HG03175 (cell line): ENCODE data around the gene TFF3.
"Not testable (repeated sequence)": the region's sequence is repeated elsewhere in the genome, so short reads cannot be mapped to it uniquely, and the experiment has no call there.

Experiments
- ATAC-seq: cut with Tn5 transposase; IDR thresholded peaks from one replicate; pipeline ENCODE4 v1.9.1; 2021; ENCODE audit warnings: mild to moderate bottlenecking, moderate library complexity; ENCODE audit not compliant: unreplicated experiment

Gene TFF3

DNA sequence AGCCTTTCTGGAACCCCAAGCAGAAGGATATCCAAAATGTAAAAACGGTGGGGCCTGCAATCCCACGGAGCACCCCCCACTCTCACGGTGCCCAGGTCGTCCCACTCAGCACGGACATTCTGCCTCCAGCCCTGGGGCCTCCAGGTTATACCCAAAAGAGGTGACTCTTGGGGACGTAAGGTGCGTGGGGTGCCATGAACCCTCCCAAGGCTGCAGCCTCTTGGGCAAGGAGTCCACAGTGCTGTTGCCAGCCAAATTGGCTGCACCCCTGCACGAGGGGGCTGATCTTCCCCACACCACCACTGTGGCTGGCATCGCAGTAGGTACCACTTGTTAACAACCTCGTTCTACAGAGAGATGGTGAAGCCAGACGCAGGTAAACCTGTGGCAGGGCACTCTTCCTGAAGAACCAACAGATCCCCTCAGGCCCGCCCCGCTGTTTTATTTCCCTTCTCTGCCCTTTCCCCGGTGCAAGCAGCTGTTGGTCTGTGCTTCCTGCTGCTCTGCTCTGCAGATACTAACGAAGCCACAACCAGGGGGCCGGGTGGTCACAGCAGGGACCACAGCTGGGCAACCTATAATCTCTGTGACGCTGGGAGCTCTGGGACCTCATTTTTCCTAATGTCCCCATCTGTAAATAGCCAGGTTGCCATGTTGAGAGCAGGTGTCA is 8.7 kb downstream of the TFF3 start:
- ATAC-seq: no peak

DNA sequence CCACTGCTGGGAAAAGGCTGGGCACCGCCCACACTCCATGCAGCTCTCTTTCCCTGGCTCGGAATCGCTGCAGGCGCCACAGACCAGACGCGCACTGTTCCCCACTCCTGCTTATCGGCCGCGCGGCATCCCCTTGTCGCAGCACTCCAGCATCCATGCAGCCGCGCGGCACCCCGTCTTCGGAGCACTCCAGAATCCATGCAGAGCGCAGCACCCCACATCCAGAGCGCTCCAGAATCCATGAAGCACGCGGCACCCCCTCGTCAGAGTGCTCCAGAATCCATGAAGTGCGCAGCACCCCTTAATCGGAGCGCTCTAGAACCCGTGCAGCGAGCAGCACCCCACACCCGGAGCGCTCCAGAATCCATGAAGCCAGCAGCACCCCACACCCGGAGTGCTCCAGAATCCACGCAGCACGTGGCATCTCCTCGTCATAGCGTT is 9.5 kb downstream of the TFF3 start:
- ATAC-seq: no peak

DNA sequence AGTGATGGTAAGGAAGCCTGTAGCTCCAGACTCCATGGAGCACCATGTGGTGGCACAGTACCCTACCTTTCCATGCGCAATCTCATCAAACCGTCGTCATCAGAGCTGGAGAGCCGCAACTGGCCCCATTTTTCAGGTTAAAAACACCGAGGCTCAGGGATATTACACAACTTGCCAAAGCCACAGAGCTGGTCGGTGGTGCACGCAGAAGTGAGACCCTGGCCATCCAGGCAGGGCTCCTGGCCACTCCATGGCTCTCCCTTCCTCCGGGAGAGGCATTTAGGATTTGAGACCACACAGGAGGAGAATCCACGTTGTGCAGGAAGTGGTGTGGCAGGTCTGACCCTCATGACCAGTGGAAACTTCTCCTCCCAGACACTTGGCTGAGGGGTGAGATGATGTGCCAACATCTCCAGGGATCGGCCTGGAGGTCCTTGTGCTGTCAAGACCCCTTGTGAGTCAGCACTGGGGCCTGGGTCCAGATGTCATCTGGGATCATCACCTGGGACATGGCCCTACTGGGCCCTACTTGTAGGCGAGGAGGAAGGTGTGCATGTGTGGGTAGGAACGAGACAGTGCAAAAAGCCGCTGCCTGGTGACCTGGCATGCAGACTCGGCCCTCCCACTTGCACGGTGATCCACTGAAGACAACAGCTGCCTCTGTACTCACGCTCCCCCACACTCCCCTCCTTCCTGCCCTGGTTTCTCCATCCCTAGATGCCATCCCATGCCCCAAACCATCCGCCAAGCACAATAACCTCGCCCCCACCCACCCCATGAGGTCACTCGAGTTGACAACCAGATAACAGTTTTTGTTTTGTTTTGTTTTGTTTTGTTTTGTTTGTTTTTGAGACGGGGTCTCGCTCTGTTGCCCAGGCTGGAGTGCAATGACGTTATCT is 10.4 kb downstream of the TFF3 start:
- ATAC-seq: no peak

DNA sequence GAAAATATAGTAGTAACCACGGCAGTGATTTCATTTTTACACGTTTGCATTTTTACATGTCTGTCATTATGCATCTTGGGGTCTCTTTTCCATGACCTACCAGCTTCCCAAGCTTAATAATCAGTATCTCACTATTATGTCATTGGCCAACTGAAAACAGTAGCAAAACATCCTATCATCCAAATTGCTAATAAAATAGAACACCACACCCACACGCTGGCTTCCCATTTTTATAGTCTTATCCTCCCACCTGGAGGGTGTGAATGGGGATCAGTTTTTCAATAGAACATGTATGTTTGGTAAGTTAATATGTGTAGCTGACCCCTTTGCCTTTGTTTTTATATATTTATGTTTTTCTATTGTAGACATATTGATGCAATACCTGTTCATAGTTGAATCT is 11.8 kb downstream of the TFF3 start:
- no peak for ATAC-seq

DNA sequence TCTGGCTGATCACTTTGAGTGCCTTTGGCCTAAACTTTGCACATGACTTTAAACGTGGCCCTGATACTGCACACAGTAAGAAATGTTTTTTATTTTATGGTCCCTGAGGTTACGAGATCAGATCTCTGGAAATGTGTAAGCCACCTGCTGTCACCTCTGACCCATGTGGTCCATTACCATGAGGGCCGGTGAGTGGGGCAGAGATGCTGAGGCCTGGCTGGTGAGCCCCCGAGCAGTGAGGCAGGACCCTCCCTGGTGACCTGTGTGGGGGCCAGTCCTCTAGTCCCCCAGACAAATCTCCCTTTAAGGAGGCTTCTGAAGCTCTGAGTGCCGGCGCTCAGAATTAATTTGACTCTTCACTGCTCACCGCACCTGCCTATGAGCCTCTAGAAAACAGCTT is 12.4 kb downstream of the TFF3 start:
- no peak for ATAC-seq

DNA sequence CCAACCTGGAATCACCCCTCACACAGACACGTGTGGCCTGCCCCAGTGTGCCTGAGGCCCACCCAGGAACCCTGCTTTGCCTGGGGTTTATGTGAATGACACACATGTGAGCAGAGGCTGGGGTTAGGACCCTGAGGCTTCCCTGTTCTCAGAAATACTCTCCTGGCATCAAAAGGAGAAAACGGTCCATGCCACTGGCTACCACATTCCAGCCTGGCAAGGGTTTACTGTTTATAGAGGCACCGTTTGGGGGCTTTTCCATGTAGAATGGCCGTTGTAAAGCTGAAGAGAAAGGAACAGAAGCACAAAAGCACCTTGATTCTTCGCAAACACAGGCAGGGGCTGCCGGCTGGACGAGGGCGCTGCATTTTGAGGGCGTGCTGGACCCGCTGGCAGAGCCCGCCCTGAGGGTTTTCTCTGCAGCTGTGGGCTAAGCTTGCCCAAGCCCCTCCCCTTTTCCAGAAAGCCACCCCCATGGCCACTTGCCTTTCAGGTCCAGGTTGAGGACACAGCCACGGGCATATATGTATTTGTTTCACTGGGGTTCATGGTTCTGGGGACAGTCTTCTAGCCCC is 13.0 kb downstream of the TFF3 start:
- no peak for ATAC-seq

DNA sequence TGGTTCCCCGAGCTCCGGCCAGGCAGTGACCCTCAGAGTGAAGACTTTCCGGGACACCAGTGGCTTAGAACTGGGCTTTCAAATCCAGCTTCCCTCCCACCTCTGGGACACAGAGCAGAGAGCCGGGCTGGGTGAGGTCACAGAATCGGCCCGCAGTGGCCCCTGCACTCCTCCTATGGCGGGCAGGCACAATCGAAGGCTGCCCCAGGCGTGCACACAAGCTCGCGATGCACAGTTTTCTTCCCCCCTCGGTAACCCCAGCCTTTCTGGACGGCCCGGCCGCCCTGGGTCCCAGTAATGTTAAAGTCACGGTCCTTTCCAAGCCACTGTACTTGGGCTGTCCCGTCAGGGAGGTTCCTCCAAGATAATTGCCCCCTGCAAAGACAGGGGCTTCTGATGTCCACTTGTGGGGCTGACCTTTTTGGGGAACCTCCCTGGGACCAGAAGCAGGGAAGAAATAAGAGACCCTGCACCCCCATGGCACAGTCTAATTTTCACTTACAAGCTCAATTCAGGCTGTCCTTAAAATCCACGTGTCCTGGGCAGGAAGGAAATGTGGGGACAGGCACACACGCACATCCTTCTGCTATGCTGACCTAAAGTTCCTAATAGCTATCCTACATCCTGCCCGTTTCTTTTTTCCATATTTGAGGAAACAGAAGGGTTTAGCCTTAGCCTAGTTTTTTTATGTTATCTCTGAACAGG is 13.7 kb downstream of the TFF3 start:
- no peak for ATAC-seq

DNA sequence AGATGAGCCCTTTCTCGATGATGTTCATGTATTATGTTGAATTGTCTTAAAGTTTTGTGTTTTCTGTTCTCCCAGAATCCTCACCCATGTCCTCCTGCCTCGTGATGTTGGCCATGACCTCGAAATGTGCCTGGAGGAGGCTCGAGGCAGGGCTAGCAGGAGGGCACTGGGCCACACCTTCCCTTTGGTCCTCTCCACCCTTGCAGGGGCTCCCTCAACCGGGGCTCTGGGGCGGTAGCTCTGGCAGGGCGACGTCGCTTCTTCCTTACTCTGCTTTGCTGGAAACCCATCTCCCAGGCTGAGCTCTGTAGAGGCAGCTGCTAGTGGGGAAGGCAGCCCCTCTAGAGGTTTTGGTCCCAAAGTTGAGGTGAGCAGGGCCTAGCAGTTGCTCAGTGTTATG is 14.3 kb downstream of the TFF3 start:
- no peak for ATAC-seq

DNA sequence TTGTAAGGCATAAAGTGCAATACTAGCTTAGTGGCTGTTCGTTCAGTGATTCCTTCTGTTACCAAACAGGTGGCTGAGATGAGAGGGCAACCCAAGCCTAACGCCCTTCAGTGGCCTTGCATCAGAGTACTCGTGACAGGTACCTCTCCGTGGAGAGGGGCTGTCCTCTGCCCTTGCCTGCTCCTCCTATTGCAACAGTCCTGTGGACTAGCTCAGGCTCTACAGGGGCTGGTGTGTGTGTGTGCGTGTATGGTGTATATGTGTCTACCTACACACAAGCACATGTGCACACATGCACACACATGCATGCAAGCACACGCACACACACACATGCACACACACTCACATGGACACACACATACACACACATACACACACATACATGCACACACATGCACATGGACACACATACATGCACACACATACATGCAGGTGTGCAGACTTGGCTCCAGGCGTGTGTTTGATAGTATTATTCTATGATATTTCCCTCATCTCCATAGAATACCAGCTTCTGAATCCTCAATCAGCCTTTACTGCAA is 15.1 kb downstream of the TFF3 start:
- ATAC-seq: no peak

DNA sequence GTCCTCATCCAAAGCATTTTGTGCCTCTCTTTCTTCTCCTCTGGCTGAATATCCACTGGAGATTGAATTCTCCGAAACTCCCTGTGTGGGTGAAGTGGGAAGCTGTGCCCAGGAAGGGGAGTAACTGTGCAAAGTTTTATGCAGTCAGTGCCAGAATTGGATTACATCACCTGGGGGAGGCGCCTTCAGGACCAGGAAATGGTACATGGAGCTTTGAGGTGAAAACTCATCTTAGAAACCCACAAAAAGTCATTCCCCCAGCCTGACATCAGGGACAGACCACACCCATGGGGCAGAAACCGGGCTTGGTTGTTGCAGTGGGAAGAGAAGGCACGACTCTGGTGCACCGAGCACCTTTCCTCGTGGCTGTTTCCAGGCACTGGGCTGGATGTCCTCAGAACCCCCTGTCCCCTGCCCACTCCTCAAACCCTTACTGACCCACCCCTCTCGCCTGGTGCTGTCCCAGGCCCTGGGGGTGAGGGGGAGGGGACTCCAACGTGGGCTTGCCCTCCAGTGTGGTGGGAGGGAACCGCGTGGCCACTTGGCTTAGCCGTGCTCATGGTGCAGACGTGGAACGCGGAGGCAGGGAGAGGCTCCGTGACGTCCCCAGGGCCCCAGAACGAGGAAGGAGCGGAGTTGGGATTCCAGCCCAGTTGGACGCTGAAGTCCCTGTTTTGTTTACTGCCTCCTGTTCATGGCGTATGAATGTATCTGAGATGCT is 15.7 kb downstream of the TFF3 start:
- ATAC-seq: no peak

DNA sequence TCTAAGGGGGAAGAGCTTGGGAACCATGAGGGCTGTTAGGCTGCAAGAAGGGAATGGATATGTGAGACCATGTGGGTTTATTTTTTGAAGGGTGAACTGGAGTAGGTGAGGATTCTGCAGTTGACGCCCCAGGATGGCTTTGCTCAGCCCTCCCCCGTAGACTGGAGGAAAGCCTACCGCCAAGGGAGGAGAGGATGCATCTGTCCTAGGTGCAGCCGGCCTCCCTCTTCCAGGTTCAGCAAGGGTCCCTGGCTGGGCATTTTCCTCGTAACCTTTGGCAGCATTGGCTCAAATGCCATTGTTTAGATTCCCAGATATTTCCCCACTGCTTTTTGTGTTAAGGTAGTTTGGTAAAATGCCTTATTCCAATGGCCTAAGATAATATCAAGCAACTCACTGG is 16.6 kb downstream of the TFF3 start:
- ATAC-seq: no peak

DNA sequence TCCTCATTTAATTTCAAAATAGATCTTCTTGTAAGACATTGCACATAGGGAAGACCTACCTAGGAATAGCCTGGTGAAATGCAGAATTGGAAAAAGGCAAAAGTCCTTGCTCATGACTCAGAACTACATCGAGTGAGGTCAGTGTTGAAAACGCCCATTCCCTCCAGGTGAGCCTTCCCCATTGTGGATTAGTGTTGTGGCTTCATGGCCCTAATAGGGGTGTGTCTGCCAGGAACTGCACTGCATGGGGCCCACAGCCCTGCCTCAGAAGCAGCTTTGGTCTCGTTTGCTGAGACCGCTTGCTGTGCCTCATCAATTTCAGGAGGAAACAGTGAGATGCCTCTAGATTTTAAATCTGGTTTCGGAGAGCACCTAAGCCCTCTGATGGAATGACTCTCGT is 17.0 kb downstream of the TFF3 start:
- ATAC-seq: no peak

DNA sequence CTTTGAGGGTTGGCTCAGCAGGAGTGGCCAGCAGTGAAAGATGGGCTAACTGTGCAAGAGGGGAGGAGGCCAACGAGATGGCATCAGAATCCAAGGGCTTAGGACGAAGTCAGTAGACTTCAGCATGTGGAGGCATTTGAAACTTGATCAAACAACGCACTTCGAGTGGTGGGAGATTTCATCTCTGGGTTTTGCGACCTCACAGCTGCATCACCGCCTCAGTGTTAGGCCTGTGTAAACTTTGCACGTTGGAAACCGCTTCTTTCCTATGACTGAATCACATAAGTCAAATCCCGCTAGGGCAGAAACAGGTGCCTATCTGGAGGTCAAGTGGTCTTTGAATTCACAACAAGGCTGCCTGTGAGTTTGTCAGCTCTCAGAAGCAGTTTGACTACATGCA is 17.8 kb downstream of the TFF3 start:
- ATAC-seq: no peak

DNA sequence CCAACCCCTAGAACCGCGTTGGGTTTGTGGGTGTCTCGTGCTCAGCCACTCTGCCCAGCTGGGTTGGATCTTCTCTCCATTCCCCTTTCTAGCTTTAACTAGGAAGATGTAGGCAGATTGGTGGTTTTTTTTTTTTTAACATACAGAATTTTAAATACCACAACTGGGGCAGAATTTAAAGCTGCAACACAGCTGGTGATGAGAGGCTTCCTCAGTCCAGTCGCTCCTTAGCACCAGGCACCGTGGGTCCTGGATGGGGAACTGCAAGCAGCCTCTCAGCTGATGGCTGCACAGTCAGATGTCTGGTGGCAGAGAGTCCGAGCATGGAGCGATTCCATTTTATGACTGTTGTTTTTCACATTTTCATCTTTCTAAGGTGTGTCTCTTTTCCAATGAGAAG is 18.7 kb downstream of the TFF3 start:
- no peak for ATAC-seq

DNA sequence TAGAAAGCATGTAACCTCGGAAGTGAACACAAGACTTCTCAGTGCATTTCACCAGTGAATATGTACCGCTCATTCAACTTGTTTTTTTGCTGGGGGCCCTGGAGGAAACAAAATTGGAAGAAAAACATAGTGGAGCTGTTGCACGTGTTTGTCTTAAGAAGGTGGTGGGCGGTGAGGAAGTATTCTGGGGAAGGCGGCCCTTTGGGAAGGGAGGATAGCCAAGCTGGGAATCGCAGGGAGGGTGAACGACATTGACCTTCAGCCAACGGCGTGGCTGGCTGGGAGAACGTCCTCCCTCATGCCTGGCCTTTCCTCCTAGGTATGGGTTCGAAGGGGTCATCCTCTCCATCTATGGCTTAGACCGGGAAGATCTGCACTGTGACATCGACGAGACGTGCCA is 19.4 kb downstream of the TFF3 start:
- ATAC-seq: no peak

DNA sequence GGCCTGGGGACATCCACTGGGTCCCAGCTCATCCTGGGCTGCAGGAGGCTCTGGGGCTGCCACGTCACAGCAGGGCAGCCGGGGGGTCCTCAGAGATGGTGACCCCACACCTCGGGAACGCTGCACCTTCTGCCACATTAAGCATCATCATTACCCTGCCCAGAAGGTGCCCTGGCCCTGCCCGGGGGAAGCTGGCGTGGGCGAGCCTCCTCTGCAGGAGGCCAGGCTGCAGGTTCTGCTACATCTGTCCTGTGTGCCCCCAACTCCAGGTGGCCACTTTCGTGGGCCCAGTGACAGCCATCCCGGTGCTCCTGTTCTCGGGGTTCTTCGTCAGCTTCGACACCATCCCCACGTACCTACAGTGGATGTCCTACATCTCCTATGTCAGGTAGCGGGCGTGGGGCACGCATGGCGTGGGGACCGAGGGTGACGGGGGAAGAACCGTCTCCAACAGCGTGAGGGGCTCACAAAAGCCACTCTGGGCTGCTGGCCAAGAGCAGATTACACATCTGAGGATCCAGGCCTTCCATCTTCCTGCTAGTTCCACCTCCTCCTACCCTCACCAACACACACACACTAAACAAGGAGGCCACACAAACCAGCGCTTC is 20.8 kb downstream of the TFF3 start:
- ATAC-seq: no peak

DNA sequence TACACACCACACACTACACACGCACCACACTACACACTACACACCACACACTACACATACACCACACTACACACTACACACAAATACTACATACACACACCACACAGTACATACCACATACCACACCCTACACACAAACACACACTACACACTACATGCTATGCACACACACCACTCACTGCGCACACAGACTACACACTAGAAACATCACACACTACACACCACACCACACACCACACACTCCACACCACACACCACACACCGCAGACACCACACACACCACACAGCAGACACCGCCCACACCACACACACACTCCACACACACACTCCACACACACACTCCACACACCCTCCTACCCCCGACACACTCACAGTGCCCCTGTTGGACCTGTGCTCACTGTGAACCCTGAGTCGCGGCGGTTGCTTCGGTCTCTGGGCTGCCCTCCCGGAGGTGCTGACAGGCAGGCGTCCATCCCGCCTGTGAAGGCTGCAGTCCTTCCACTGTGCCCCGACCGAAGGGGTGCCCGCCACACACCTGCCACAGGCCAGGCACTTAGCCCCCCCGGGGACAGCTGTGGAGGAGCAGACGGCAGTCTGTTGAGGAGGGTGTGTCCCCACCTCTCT is 21.4 kb downstream of the TFF3 start:
- ATAC-seq: no peak

DNA sequence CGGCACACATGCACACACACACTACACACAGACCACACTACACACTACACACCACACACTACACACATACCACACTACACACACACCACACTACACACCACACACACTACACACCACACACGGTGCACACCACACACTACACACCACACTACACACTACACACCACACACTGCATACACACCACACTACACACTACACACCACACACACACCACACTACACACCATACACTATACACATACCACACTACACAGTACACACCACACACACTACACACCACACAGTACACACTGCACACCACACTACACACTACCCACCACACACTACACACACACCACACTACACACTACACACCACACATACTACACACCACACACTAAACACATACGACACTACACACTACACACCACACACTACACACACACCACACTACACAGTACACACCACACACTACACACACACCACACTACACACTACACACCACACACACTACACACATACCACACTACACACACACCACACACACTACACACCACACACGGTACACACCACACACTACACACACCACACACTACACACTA is 22.6 kb downstream of the TFF3 start:
- not testable (repeated sequence) for ATAC-seq
